ENCODE results near the gene ELMO1. TPM values are rescaled to one million over a fixed set of nuclear protein-coding genes. Genes with fewer than 3 reads are reported as not detected.

The ELMO1 gene
- total RNA-seq, 1 experiment from 2014 or later, result 7.8 TPM

DNA sequence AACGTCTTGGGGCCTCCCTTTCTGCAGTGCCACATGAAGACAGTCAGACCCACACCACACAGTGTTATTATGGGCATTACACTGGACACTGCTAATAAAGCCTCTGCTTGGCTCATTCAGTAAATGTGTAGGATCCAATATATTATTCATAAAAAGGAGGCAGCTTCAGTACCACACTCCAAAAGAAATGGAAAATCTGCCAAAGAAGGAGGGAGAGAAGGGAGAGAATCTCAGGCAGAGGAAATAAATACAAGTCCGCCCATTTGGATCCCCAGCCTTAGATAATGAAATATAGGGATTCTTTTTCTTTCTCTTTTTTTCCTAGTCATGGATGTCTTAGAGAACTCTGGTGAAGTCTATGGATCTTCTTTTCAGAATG lies 162.2 kb downstream of the ELMO1 start:
- H3K9ac ChIP-seq (ENCODE audit: extremely low read depth, insufficient read length, low read length), result no peak overlapping the region
- no peak overlapping the region for H3K56ac ChIP-seq (ENCODE audit: insufficient read length, low read depth, low read length)
- H3K23me2 ChIP-seq (ENCODE audit: insufficient read length, low read depth, low read length, poor library complexity, severe bottlenecking), result no peaks in the 10 kb centered on the region
- no peak overlapping the region for H3K27ac ChIP-seq (ENCODE audit: insufficient read length, low read depth, low read length)
- no peak overlapping the region for H2AFZ ChIP-seq (ENCODE audit: low read length)
- no peak for DNase-seq
- no peak overlapping the region for H2BK12ac ChIP-seq (ENCODE audit: insufficient read length, low read depth, low read length)
- no peaks in the 10 kb centered on the region for H3K9me3 ChIP-seq (ENCODE audit: control insufficient read depth, low read depth, low read length)
- no CpG with 5 or more reads among the region's 2 CpGs for WGBS (ENCODE audit: extremely low coverage, insufficient read length, low lambda C conversion rate)
- no peak overlapping the region for H3K14ac ChIP-seq (ENCODE audit: insufficient read depth, low read length)
- H3K27me3 Mint-ChIP-seq (ENCODE audit: low read depth), result no peaks in the 10 kb centered on the region; the same call in 1 of the 2 replicates
- H3K27ac Mint-ChIP-seq, result no peak overlapping the region
- H2BK20ac ChIP-seq (ENCODE audit: low read depth, low read length, poor library complexity, severe bottlenecking), result no peak overlapping the region
- H3K36me3 Mint-ChIP-seq (ENCODE audit: insufficient read depth in 1 of 3, low read depth in 3 of 3), result peaks cover 4 to 6% (median 5%) of the 10 kb centered on the region in 3 experiments
- H3K9me3 Mint-ChIP-seq, result peaks cover 4% of the 10 kb centered on the region in 2 experiments
- H3K18ac ChIP-seq (ENCODE audit: insufficient read length, low read depth, low read length), result no peak overlapping the region
- H3K23ac ChIP-seq (ENCODE audit: insufficient read length, low read depth, low read length), result no peak overlapping the region
- H4K5ac ChIP-seq (ENCODE audit: insufficient read length, low read depth, low read length), result no peak overlapping the region
- H2AK5ac ChIP-seq (ENCODE audit: insufficient read length, low read length), result no peak overlapping the region
- TF ChIP-seq, protein P1, sequence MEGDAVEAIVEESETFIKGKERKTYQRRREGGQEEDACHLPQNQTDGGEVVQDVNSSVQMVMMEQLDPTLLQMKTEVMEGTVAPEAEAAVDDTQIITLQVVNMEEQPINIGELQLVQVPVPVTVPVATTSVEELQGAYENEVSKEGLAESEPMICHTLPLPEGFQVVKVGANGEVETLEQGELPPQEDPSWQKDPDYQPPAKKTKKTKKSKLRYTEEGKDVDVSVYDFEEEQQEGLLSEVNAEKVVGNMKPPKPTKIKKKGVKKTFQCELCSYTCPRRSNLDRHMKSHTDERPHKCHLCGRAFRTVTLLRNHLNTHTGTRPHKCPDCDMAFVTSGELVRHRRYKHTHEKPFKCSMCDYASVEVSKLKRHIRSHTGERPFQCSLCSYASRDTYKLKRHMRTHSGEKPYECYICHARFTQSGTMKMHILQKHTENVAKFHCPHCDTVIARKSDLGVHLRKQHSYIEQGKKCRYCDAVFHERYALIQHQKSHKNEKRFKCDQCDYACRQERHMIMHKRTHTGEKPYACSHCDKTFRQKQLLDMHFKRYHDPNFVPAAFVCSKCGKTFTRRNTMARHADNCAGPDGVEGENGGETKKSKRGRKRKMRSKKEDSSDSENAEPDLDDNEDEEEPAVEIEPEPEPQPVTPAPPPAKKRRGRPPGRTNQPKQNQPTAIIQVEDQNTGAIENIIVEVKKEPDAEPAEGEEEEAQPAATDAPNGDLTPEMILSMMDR (conservative IDR thresholded peaks at IDR 0.05), result no peak
- no peak overlapping the region for H4K8ac ChIP-seq (replicated peaks; ENCODE audit: insufficient read length, low read depth, low read length)
- H3K4me3 Mint-ChIP-seq, result no peak overlapping the region
- H4K20me1 ChIP-seq (ENCODE audit: control insufficient read depth, insufficient read depth, insufficient read length), result no peaks in the 10 kb centered on the region
- no peak overlapping the region for H2BK15ac ChIP-seq (ENCODE audit: low read depth, low read length)
- H3K79me2 ChIP-seq (ENCODE audit: insufficient read depth, low read length), result no peaks in the 10 kb centered on the region
- no peak overlapping the region for H2BK120ac ChIP-seq (ENCODE audit: low read depth, low read length, poor library complexity, severe bottlenecking)
- H3T11ph ChIP-seq (ENCODE audit: low read length), result no peak overlapping the region
- no peaks in the 10 kb centered on the region for H3K27me3 ChIP-seq (ENCODE audit: insufficient read depth, low read length)
- H3K4me1 Mint-ChIP-seq, result peaks cover 23 to 30% of the 10 kb centered on the region in 2 experiments
- H3K4me1 ChIP-seq (ENCODE audit: insufficient read depth, low read length), result no peaks in the 10 kb centered on the region; the same call in 1 of the 2 replicates
- H3K4me2 ChIP-seq (ENCODE audit: insufficient read depth, insufficient read length, low read length), result no peak overlapping the region
- no peak overlapping the region for H2BK5ac ChIP-seq (ENCODE audit: insufficient read length, low read length)
- H3K79me1 ChIP-seq (ENCODE audit: insufficient read depth, low read depth, low read length, poor library complexity, severe bottlenecking), result no peaks in the 10 kb centered on the region
- H3K4ac ChIP-seq (ENCODE audit: low read depth, low read length), result no peak overlapping the region
- H4K91ac ChIP-seq (ENCODE audit: insufficient read length, low read depth, low read length), result no peak overlapping the region
